Mucosa of descending colon (tissue), 3 donors: ENCODE data around the gene MED12L. TPM values are rescaled to one million over a fixed set of nuclear protein-coding genes. Genes with fewer than 3 reads are reported as not detected.

Experiments used
- ATAC-seq: fragments of 200-7000 bp; cut with Tn5 transposase; one replicate; pipeline ENCODE4 v1.9.1; 2020; ENCODE audit warnings: mild to moderate bottlenecking, moderate library complexity
- DNase-seq, 3 donors: peaks; one replicate each; pipeline ENCODE4 v3.0.0-alpha.2; 2020
- H3K36me3 ChIP-seq: fragments of 200-600 bp; one replicate; pipeline ENCODE4 v1.8.0; 2021; ENCODE audit warnings: low read depth, mild to moderate bottlenecking
- H3K4me1 ChIP-seq: fragments of 200-600 bp; one replicate; pipeline ENCODE4 v1.8.0; 2021; ENCODE audit warnings: low read depth, mild to moderate bottlenecking
- H3K4me3 ChIP-seq: fragments of 200-600 bp; one replicate; pipeline ENCODE4 v1.8.0; 2021; ENCODE audit warnings: mild to moderate bottlenecking
- H3K9me3 ChIP-seq: fragments of 200-600 bp; one replicate; pipeline ENCODE4 v1.8.0; 2021; ENCODE audit warnings: mild to moderate bottlenecking
- CTCF ChIP-seq: fragments of 200-600 bp; IDR thresholded peaks from one replicate; pipeline ENCODE4 v1.8.0; 2022; ENCODE audit warnings: antibody characterized with exemption, mild to moderate bottlenecking
- intact Hi-C, 2 donors: fragments of 100-400 bp; cut with DNase I in 1 of 2; cut with micrococcal nuclease in 1 of 2; formaldehyde crosslinking; loops; one replicate each; pipeline versions ENCODE4 v1.11.0 to v1.11.1; 2022; cut with DNase I, micrococcal nuclease
- total RNA-seq, 3 donors: library from RNA; stranded (reverse); fragmentation: NEBNext Ultra II Directional in 2 of 3; extraction: Animal tissue kit (Norgen Biotek cat#: 25700) in 2 of 3; gene quantifications; one replicate each; pipeline versions ENCODE4 v1.2.1 to v1.2.4, GENCODE V29; 2021 to 2023
- donor health status: DM: no; HTN: no; CAD: no; lungs with moderate emphysema.
- donor health status: DM: no; HTN: no; CAD: no.
- donor health status: DM: no; HTN: yes; CAD: no.

The MED12L gene
- total RNA-seq, 3 donors from 2014 or later, result 0.39 to 2.4 (median 0.55) TPM

- no peak for DNase-seq
- no peaks in the 10 kb centered on the region for H3K9me3 ChIP-seq
- intact Hi-C loops, result no loop called here
- ATAC-seq, result no peak
- TF ChIP-seq CTCF, result no peak
- no peaks in the 10 kb centered on the region for H3K36me3 ChIP-seq
- H3K4me3 ChIP-seq, result no peak overlapping the region
- no peaks in the 10 kb centered on the region for H3K4me1 ChIP-seq
These were observed 313.4 kb downstream of the MED12L start for GRCh38 chr3:151398895-151399294.

GRCh38 chr3:151400341-151400740 lies 314.9 kb downstream of the MED12L start:
- no peak for DNase-seq
- no peak for TF ChIP-seq CTCF
- Histone ChIP-seq H3K4me1 (no peaks in the 10 kb centered on the region), H3K9me3 (no peaks in the 10 kb centered on the region), H3K36me3 (no peaks in the 10 kb centered on the region), H3K4me3 (no peak overlapping the region)
- no peak for ATAC-seq
- intact Hi-C loops, result no loop called here

GRCh38 chr3:151402349-151402748 lies 316.9 kb downstream of the MED12L start:
- Histone ChIP-seq H3K4me3 (no peak overlapping the region), H3K36me3 (no peaks in the 10 kb centered on the region), H3K9me3 (no peaks in the 10 kb centered on the region), H3K4me1 (no peaks in the 10 kb centered on the region)
- no peak for TF ChIP-seq CTCF
- intact Hi-C loops, result no loop called here
- ATAC-seq, result no peak
- DNase-seq, result no peak

- no peaks in the 10 kb centered on the region for H3K4me1 ChIP-seq
- no peak for TF ChIP-seq CTCF
- ATAC-seq, result no peak
- no peaks in the 10 kb centered on the region for H3K9me3 ChIP-seq
- H3K36me3 ChIP-seq, result no peaks in the 10 kb centered on the region
- DNase-seq, result no peak
- intact Hi-C loops, result no loop called here
- H3K4me3 ChIP-seq, result no peak overlapping the region
These were observed 317.8 kb downstream of the MED12L start for GRCh38 chr3:151403246-151403645.

GRCh38 chr3:151404316-151404715 lies 318.9 kb downstream of the MED12L start:
- Histone ChIP-seq H3K9me3 (no peaks in the 10 kb centered on the region), H3K4me3 (no peak overlapping the region), H3K36me3 (no peaks in the 10 kb centered on the region), H3K4me1 (no peaks in the 10 kb centered on the region)
- intact Hi-C loops, result no loop called here
- DNase-seq (no peak), ATAC-seq (no peak)
- no peak for TF ChIP-seq CTCF

GRCh38 chr3:151407928-151408327 lies 322.5 kb downstream of the MED12L start:
- Histone ChIP-seq H3K4me1 (no peaks in the 10 kb centered on the region), H3K4me3 (no peak overlapping the region), H3K9me3 (no peaks in the 10 kb centered on the region), H3K36me3 (no peaks in the 10 kb centered on the region)
- no peak for TF ChIP-seq CTCF
- DNase-seq, result no peak
- intact Hi-C loops, result no loop called here
- no peak for ATAC-seq
